ENCODE measurements around the gene AP1M1.

The AP1M1 gene

DNA sequence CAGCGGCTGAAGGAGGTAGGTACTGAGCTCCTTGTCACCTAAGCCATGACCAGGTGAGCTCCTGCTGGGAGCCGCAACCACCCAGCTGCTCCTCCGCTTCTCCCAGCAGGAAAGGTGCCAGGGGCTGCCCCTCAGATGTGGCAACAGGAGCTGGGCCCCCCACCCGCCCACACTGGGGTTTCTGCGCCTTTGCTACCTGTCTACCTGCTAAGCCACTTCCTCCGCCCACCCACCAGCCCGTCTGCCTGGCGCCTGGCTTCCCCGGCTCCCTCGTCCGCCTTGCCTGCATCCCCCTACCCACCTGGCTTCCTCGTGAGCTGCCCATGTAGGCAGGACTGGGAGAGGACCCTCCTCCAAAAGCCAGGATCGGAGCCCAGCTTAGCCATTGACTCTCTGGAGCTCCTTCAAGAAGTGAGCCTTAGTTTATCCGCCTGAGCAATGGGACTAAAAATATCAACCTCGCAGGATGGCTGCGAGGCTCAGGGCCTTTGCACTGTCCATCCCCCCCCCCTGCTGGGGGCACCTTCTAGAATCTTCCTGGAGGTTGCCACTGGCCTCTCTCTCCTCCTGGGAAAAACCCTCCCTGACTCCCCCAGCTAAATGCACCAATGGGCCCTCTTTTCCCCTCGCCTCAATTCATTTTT, 71.1 kb downstream of the AP1M1 start:
- H3K9me3 ChIP-seq (ENCODE audit: severe bottlenecking): no peaks in the 10 kb centered on the region
- TF ChIP-seq CTCF (IDR thresholded peaks at IDR 0.05; ENCODE audit: poor library complexity, severe bottlenecking): no peak
- no peak overlapping the region for H3K27ac ChIP-seq (ENCODE audit: poor library complexity, severe bottlenecking)
- H3K4me3 ChIP-seq (ENCODE audit: severe bottlenecking): no peak overlapping the region
- H3K4me1 ChIP-seq (ENCODE audit: insufficient read depth, poor library complexity, severe bottlenecking): no peaks in the 10 kb centered on the region
- no peaks in the 10 kb centered on the region for H3K36me3 ChIP-seq (ENCODE audit: low read depth)
- H3K27me3 ChIP-seq (ENCODE audit: insufficient read depth, poor library complexity, severe bottlenecking): no peaks in the 10 kb centered on the region
- DNase-seq (ENCODE audit: low spot score) (peak; percentile 55), ATAC-seq (ENCODE audit: low read depth) (no peak)

- DNase-seq (ENCODE audit: low spot score) (no peak), ATAC-seq (ENCODE audit: low read depth) (no peak)
- Histone ChIP-seq H3K4me1 (ENCODE audit: insufficient read depth, poor library complexity, severe bottlenecking) (no peaks in the 10 kb centered on the region), H3K36me3 (ENCODE audit: low read depth) (no peaks in the 10 kb centered on the region), H3K4me3 (ENCODE audit: severe bottlenecking) (no peak overlapping the region), H3K9me3 (ENCODE audit: severe bottlenecking) (no peaks in the 10 kb centered on the region), H3K27me3 (ENCODE audit: insufficient read depth, poor library complexity, severe bottlenecking) (no peaks in the 10 kb centered on the region), H3K27ac (ENCODE audit: poor library complexity, severe bottlenecking) (no peak overlapping the region)
- no peak for TF ChIP-seq CTCF (IDR thresholded peaks at IDR 0.05; ENCODE audit: poor library complexity, severe bottlenecking)
Observed at GRCh38 chr19:16272945-16273344, 75.2 kb downstream of the AP1M1 start.

GRCh38 chr19:16274447-16274846, 76.7 kb downstream of the AP1M1 start:
- TF ChIP-seq CTCF (IDR thresholded peaks at IDR 0.05; ENCODE audit: poor library complexity, severe bottlenecking): no peak
- no peak for DNase-seq (ENCODE audit: low spot score)
- no peaks in the 10 kb centered on the region for H3K36me3 ChIP-seq (ENCODE audit: low read depth)
- H3K4me3 ChIP-seq (ENCODE audit: severe bottlenecking): no peak overlapping the region
- H3K27me3 ChIP-seq (ENCODE audit: insufficient read depth, poor library complexity, severe bottlenecking): no peaks in the 10 kb centered on the region
- no peaks in the 10 kb centered on the region for H3K9me3 ChIP-seq (ENCODE audit: severe bottlenecking)
- ATAC-seq (ENCODE audit: low read depth): no peak
- no peak overlapping the region for H3K27ac ChIP-seq (ENCODE audit: poor library complexity, severe bottlenecking)
- peaks cover 4% of the 10 kb centered on the region for H3K4me1 ChIP-seq (ENCODE audit: insufficient read depth, poor library complexity, severe bottlenecking)

GRCh38 chr19:16280306-16280705, 82.6 kb downstream of the AP1M1 start:
- H3K27ac ChIP-seq (ENCODE audit: poor library complexity, severe bottlenecking): no peak overlapping the region
- H3K4me3 ChIP-seq (ENCODE audit: severe bottlenecking): no peak overlapping the region
- peaks cover 5% of the 10 kb centered on the region for H3K4me1 ChIP-seq (ENCODE audit: insufficient read depth, poor library complexity, severe bottlenecking)
- H3K9me3 ChIP-seq (ENCODE audit: severe bottlenecking): no peaks in the 10 kb centered on the region
- TF ChIP-seq CTCF (IDR thresholded peaks at IDR 0.05; ENCODE audit: poor library complexity, severe bottlenecking): no peak
- no peaks in the 10 kb centered on the region for H3K36me3 ChIP-seq (ENCODE audit: low read depth)
- ATAC-seq (ENCODE audit: low read depth): no peak
- peaks cover 27% of the 10 kb centered on the region for H3K27me3 ChIP-seq (ENCODE audit: insufficient read depth, poor library complexity, severe bottlenecking)
- no peak for DNase-seq (ENCODE audit: low spot score)

DNA sequence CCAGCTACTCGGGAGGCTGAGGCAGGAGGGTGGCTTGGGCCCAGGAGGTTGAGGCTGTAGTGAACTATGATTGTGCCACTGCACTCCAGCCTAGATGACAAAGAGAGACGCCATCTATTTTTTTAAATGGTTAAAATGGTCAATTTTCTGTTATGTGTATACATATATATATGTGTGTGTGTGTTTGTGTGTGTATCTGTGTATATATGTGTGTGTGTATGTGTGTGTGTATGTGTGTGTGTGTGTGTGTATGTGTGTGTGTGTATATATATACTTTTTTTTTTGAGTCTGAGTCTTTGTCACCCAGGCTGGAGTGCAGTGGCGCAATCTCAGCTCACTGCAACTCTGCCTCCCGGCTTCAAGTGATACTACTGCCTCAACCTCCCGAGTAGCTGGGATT, 84.0 kb downstream of the AP1M1 start:
- Histone ChIP-seq H3K27ac (ENCODE audit: poor library complexity, severe bottlenecking) (no peak overlapping the region), H3K4me1 (ENCODE audit: insufficient read depth, poor library complexity, severe bottlenecking) (peaks cover 5% of the 10 kb centered on the region), H3K27me3 (ENCODE audit: insufficient read depth, poor library complexity, severe bottlenecking) (peaks cover 41% of the 10 kb centered on the region), H3K9me3 (ENCODE audit: severe bottlenecking) (no peaks in the 10 kb centered on the region), H3K4me3 (ENCODE audit: severe bottlenecking) (no peak overlapping the region), H3K36me3 (ENCODE audit: low read depth) (no peaks in the 10 kb centered on the region)
- DNase-seq (ENCODE audit: low spot score) (no peak), ATAC-seq (ENCODE audit: low read depth) (no peak)
- no peak for TF ChIP-seq CTCF (IDR thresholded peaks at IDR 0.05; ENCODE audit: poor library complexity, severe bottlenecking)

Data from RWPE2 (cell line).